Uterus (tissue), 2 donors: ENCODE measurements around the gene SPATA9.

ENCODE experiments used
- POLR2A ChIP-seq, 2 donors: fragments of 450-650 bp; IDR thresholded peaks; one replicate each; pipeline ENCODE4 v1.6.1; 2016; ENCODE audit warnings: antibody characterized with exemption in 2 of 2, mild to moderate bottlenecking in 1 of 2, moderate library complexity in 1 of 2
- TF ChIP-seq, protein P1 (sequence below), 4 experiments: fragments of 200-600 bp in 2 of 4; fragments of 450-650 bp in 2 of 4; sonication (generic) in 2 of 4; IDR thresholded peaks; one replicate each; pipeline ENCODE4 v1.5.1; 2016 to 2019; ENCODE audit warnings: antibody characterized with exemption in 4 of 4, mild to moderate bottlenecking in 2 of 4, moderate library complexity in 1 of 4

DNA sequence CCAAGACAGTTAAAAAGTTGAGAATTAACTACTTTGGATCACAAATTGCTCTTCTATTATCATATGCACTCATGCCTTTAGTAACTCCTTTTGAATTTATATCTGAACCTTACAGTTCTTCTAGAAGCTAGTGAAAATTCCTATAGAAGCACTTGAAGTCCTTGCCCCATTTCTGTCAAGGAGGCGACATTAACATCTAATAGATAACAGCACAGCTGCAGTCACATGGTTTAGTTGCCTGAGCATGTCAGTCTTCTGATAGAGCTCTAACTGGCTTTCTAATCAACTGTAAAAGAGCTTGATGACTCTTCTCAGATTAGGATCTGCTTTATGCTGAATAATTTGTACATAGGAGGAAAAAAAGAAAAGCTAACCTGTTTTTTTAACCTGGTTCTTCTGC, 27.2 kb downstream of the SPATA9 start:
- TF ChIP-seq, protein P1, sequence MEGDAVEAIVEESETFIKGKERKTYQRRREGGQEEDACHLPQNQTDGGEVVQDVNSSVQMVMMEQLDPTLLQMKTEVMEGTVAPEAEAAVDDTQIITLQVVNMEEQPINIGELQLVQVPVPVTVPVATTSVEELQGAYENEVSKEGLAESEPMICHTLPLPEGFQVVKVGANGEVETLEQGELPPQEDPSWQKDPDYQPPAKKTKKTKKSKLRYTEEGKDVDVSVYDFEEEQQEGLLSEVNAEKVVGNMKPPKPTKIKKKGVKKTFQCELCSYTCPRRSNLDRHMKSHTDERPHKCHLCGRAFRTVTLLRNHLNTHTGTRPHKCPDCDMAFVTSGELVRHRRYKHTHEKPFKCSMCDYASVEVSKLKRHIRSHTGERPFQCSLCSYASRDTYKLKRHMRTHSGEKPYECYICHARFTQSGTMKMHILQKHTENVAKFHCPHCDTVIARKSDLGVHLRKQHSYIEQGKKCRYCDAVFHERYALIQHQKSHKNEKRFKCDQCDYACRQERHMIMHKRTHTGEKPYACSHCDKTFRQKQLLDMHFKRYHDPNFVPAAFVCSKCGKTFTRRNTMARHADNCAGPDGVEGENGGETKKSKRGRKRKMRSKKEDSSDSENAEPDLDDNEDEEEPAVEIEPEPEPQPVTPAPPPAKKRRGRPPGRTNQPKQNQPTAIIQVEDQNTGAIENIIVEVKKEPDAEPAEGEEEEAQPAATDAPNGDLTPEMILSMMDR (IDR thresholded peaks at IDR 0.05): no peak
- TF ChIP-seq POLR2A (IDR thresholded peaks at IDR 0.05): no peak
